K562 (cell line): ENCODE data around the gene TMEM101. TPM values are rescaled to one million over a fixed set of nuclear protein-coding genes. Genes with fewer than 3 reads are reported as not detected.
"Not testable (repeated sequence)": the region's sequence is repeated elsewhere in the genome, so short reads cannot be mapped to it uniquely, and the experiment has no call there.

Source experiments
- ATAC-seq: fragments of 200-7000 bp; cut with Tn5 transposase; 3 replicates; pipeline ENCODE4 v1.9.1; 2020; ENCODE audit warnings: moderate library complexity
- BruUV-seq: library from RNA; stranded (reverse); fragments of 400-500 nt; replicated peaks from 2 replicates; lab custom pipeline; 2021; lab: Mats Ljungman, UMichigan
- CTCF ChIA-PET: fragments of 300-600 bp; formaldehyde crosslinking; extraction: SDS; loops from one replicate; lab custom pipeline; 2021; ENCODE audit warnings: low intra/inter-chr PET ratio; lab: Yijun Ruan, JAX
- POLR2A ChIA-PET: fragments of 300-600, 350-650 bp; sonication (Branson Sonifier 250); formaldehyde crosslinking; extraction: SDS; loops from one replicate; lab custom pipeline; 2021; ENCODE audit warnings: antibody characterized with exemption, inconsistent platforms; lab: Yijun Ruan, JAX
- DNase-seq, 4 experiments: peaks; one replicate each; pipeline versions ENCODE4 v3.0.0 to v3.0.0-alpha.2; 2011 to 2018; ENCODE audit warnings: low spot score in 3 of 4, mixed read lengths in 3 of 4; ENCODE audit errors: extremely low read depth in 1 of 4
- FAIRE-seq: peaks from 2 replicates; lab custom pipeline; 2011; peaks lifted over from hg19 to GRCh38; lab: Jason Lieb, UNC
- H2AFZ ChIP-seq: 2 replicates; pipeline ENCODE4 v1.6.0; 2011; ENCODE audit warnings: low read depth, low read length, control low read depth, inconsistent platforms
- H3K27ac ChIP-seq: fragments of 200-600 bp; 3 replicates; pipeline ENCODE4 v1.8.0; 2011; ENCODE audit warnings: low read depth, mild to moderate bottlenecking, control low read depth, inconsistent platforms, low read length, moderate library complexity, mixed read lengths; ENCODE audit errors: extremely low read depth
- H3K27me3 ChIP-seq, 2 experiments: fragments of 300-600 bp in 1 of 2; 2 replicates in 1 of 2; 3 replicates in 1 of 2; pipeline versions ENCODE4 v1.6.0 to v1.8.0; 2011; ENCODE audit warnings: inconsistent platforms in 2 of 2, low read length in 2 of 2, mild to moderate bottlenecking in 1 of 2, mixed read lengths in 1 of 2, moderate library complexity in 1 of 2; ENCODE audit not compliant: control insufficient read depth in 2 of 2, insufficient read depth in 2 of 2
- H3K36me3 ChIP-seq: fragments of 300-600 bp; 3 replicates; pipeline ENCODE4 v1.8.0; 2011; ENCODE audit warnings: mild to moderate bottlenecking, low read length, inconsistent platforms; ENCODE audit not compliant: control insufficient read depth, insufficient read depth
- H3K4me1 ChIP-seq, 2 experiments: fragments of 200-600 bp in 1 of 2; replicated peaks in 1 of 2; 2 replicates in 1 of 2; 3 replicates in 1 of 2; pipeline versions ENCODE4 v1.5.1 to v1.8.0; 2011; ENCODE audit warnings: inconsistent platforms in 2 of 2, low read length in 2 of 2, mild to moderate bottlenecking in 1 of 2, mixed read lengths in 1 of 2, moderate library complexity in 1 of 2; ENCODE audit not compliant: control insufficient read depth in 2 of 2, insufficient read depth in 2 of 2
- H3K4me2 ChIP-seq: 2 replicates; pipeline ENCODE4 v1.6.1; 2011; ENCODE audit warnings: low read length, control low read depth, inconsistent platforms, mixed read lengths; ENCODE audit not compliant: insufficient read depth
- H3K4me3 ChIP-seq: fragments of 200-600 bp; sonication (generic), shearing (Covaris generic); 2 replicates; pipeline ENCODE4 v1.5.1; 2016; ENCODE audit warnings: control low read depth, inconsistent platforms
- H3K79me2 ChIP-seq: fragments of 200-600 bp; 3 replicates; pipeline ENCODE4 v1.8.0; 2011; ENCODE audit warnings: low read length, inconsistent platforms; ENCODE audit not compliant: control insufficient read depth, insufficient read depth
- H3K9ac ChIP-seq, 2 experiments: 2 replicates each; pipeline versions ENCODE4 v1.6.0 to v1.6.1; 2011; ENCODE audit warnings: low read depth in 2 of 2, low read length in 2 of 2, control low read depth in 1 of 2, inconsistent platforms in 1 of 2, mild to moderate bottlenecking in 1 of 2, mixed read lengths in 1 of 2; ENCODE audit not compliant: insufficient read depth in 1 of 2
- H3K9me1 ChIP-seq: one replicate; pipeline ENCODE4 v1.6.0; 2011; ENCODE audit warnings: inconsistent platforms, mild to moderate bottlenecking, low read length, moderate library complexity; ENCODE audit not compliant: control insufficient read depth, insufficient read depth
- H3K9me3 ChIP-seq: replicated peaks from 2 replicates; pipeline ENCODE4 v1.5.1; 2011; ENCODE audit warnings: low read depth, low read length, inconsistent platforms; ENCODE audit not compliant: control insufficient read depth, insufficient read depth
- H4K20me1 ChIP-seq: replicated peaks from 2 replicates; pipeline ENCODE4 v1.6.1; 2011; ENCODE audit warnings: low read length, inconsistent platforms, mixed read lengths; ENCODE audit not compliant: control insufficient read depth, insufficient read depth
- ZNF316 ChIP-seq: fragments of 450-650 bp; IDR thresholded peaks from 2 replicates; pipeline ENCODE4 v1.6.1; 2016
- WGBS: fragments of 100-300 bp; shearing (Covaris generic); methylation state at CpG from one replicate; pipeline ENCODE4 v1.1.6; 2016; ENCODE audit warnings: low coverage, mixed read lengths; ENCODE audit not compliant: insufficient coverage; ENCODE audit errors: missing lambda C conversion rate; 5-methylcytosine and 5-hydroxymethylcytosine counted together
- in situ Hi-C: fragments of 300-500 bp; cut with MboI; formaldehyde crosslinking; loops from 4 replicates; pipeline ENCODE4 v1.15.0; 2018; ENCODE audit warnings: inconsistent platforms, mixed read lengths
- intact Hi-C: fragments of 100-400 bp; cut with micrococcal nuclease; formaldehyde crosslinking; loops from 2 replicates; pipeline ENCODE4 v1.14.2; 2022
- polyA plus RNA-seq, 8 experiments: library from polyadenylated mRNA; depleted of rRNA in 4 of 8; stranded (reverse) in 5 of 8; unstranded in 3 of 8; fragments of >200 nt; fragmentation: Nextera tagmentation in 2 of 8; fragmentation: Illumina TruSeq in 1 of 8; extraction: Ambion mirVana in 2 of 8; extraction: Trizol in 1 of 8; gene quantifications; 2 replicates each; pipeline versions ENCODE4 v1.2.1 to v1.2.3, GENCODE V29; 2011 to 2014; ENCODE audit warnings: inconsistent platforms in 1 of 8, missing spikeins in 1 of 8
- total RNA-seq, 7 experiments: library from RNA; depleted of rRNA in 6 of 7; stranded (reverse); fragments of >200 nt in 6 of 7; fragmentation: Illumina TruSeq in 2 of 7; extraction: Trizol in 2 of 7; gene quantifications; 2 replicates each; pipeline versions ENCODE4 v1.2.1 to v1.2.3, GENCODE V29; 2011 to 2021; ENCODE audit warnings: low replicate concordance in 1 of 7

The TMEM101 gene
- total and polyA plus RNA-seq, 9 of the 15 experiments (the other 6 are each of a cell fraction or from before 2014, with no cell fraction given) = 21.2 to 110 (median 37.8) TPM

DNA sequence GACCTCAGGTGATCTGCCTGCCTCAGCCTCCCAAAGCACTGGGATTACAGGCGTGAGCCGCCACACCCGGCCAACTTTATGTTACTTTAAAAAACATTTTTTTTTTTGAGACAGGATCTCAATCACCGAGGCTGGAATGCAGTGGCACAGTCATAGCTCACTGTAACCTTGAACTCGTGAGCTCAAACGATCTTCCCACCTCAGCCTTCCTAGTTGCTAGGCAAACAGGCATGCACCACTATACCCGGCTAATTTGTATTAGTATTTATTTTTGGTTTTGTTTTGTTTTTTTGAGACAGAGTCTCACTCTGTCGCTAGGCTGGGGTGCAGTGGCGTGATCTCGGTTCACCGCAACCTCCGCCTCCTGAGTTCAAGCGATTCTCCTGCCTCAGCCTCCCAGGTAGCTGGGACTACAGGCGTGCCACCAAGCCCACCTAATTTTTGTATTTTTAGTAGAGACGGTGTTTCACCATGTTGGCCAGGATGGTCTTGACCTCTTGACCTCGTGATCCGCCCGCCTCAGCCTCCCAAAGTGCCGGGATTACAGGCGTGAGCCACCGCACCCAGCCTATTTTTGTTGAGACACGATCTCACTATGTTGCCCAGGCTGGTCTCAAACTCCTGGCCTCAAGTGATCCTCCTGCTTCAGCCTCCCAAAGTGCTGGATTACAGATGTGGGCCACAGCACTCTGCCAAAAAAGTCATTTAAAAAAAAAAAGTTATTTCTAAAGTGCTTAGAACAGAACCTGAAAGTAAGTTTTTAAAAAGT is 42.1 kb downstream of the TMEM101 start:
- H3K4me3 ChIP-seq, H3K27ac ChIP-seq, H3K79me2 ChIP-seq, H3K36me3 ChIP-seq, H3K9ac ChIP-seq, H3K9me1 ChIP-seq, H3K4me2 ChIP-seq, FAIRE-seq, H3K4me1 ChIP-seq, CTCF ChIA-PET, BruUV-seq, ATAC-seq, DNase-seq, in situ Hi-C loops, intact Hi-C loops, H3K9me3 ChIP-seq, H4K20me1 ChIP-seq, H2AFZ ChIP-seq: not testable (repeated sequence)
- WGBS = 24% methylated on average over 21 of the region's 22 CpGs
- POLR2A ChIA-PET = interaction anchor here (1.2 kb wide), 1 partner anchor 14 kb away, joined by 4 read pairs; no protein-coding TSS in a partner anchor
- H3K27me3 ChIP-seq = peaks cover 18 to 48% of the 10 kb centered on the region in 2 experiments

DNA sequence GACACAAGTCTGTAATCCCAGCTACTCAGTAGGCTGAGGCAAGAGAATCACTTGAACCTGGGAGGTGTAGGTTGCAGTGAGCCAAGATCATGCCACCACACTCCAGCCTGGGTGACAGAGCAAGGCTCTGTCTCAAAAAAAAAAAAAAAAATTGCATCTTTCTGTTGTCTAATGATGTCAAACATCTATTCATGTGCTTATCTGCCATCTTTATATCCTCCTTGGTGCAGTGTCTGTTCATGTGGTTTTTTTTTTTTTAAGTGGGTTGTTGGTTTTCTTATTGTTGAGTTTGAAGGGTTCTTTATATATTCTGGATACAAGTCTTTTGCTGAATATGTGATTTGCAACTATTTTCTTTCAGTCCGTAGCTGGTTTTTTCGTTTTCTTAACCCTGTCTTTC is 43.3 kb downstream of the TMEM101 start:
- WGBS = 8% methylated on average over 2 of the region's 2 CpGs
- peaks cover 19 to 51% of the 10 kb centered on the region in 2 experiments for H3K27me3 ChIP-seq
- H3K9ac ChIP-seq, H3K9me3 ChIP-seq, H3K4me3 ChIP-seq, H2AFZ ChIP-seq, H3K9me1 ChIP-seq, intact Hi-C loops, H3K79me2 ChIP-seq, H3K36me3 ChIP-seq, H3K4me2 ChIP-seq, H4K20me1 ChIP-seq, ATAC-seq, DNase-seq, H3K4me1 ChIP-seq, FAIRE-seq, BruUV-seq, CTCF ChIA-PET, H3K27ac ChIP-seq, in situ Hi-C loops: not testable (repeated sequence)
- TF ChIP-seq ZNF316 = 0 out of 2 replicates have a peak, but pooled peaks have one; percentile 10
- POLR2A ChIA-PET = interaction anchor here (1.2 kb wide), 1 partner anchor 15 kb away, joined by 4 read pairs; no protein-coding TSS in a partner anchor
